Skin of body (tissue), 2 donors: ENCODE measurements around the gene BHLHE40. TPM values are rescaled to one million over a fixed set of nuclear protein-coding genes. Genes with fewer than 3 reads are reported as not detected.

Experiments used
- DNase-seq: peaks from one replicate; lab custom pipeline; 2025; lab: John Stamatoyannopoulos, UW
- total RNA-seq: library from RNA; depleted of rRNA; stranded (reverse); fragments of >200 nt; gene quantifications from one replicate; pipeline ENCODE4 v1.2.3, GENCODE V29; 2014

BHLHE40 gene
- total RNA-seq, 1 donor from 2014 or later = 51.7 TPM

GRCh38 chr3:4999531-5000184 is 20.4 kb downstream of the BHLHE40 start:
- no peak for DNase-seq

GRCh38 chr3:5001135-5001534 is 21.9 kb downstream of the BHLHE40 start:
- no peak for DNase-seq

GRCh38 chr3:5001805-5002173 is 22.6 kb downstream of the BHLHE40 start:
- no peak for DNase-seq

- no peak for DNase-seq
Measured at GRCh38 chr3:5002174-5002870, 23.1 kb downstream of the BHLHE40 start.

GRCh38 chr3:5002871-5003247 is 23.6 kb downstream of the BHLHE40 start:
- DNase-seq = no peak

- DNase-seq = no peak
Measured at GRCh38 chr3:5004319-5005152, 25.3 kb downstream of the BHLHE40 start.

- no peak for DNase-seq
Measured at GRCh38 chr3:5005367-5005766, 26.1 kb downstream of the BHLHE40 start.

- DNase-seq = no peak
Measured at GRCh38 chr3:5006755-5007202, 27.5 kb downstream of the BHLHE40 start.

- DNase-seq = no peak
Measured at GRCh38 chr3:5007873-5008272, 28.6 kb downstream of the BHLHE40 start.

GRCh38 chr3:5009506-5010109 is 30.4 kb downstream of the BHLHE40 start:
- no peak for DNase-seq

- DNase-seq = no peak
Measured at GRCh38 chr3:5010140-5010539, 30.9 kb downstream of the BHLHE40 start.

- DNase-seq = no peak
Measured at GRCh38 chr3:5010706-5011554, 31.7 kb downstream of the BHLHE40 start.

GRCh38 chr3:5011555-5012256 is 32.5 kb downstream of the BHLHE40 start:
- DNase-seq = no peak

GRCh38 chr3:5012367-5012766 is 33.1 kb downstream of the BHLHE40 start:
- DNase-seq = no peak

GRCh38 chr3:5013021-5013906 is 34.0 kb downstream of the BHLHE40 start:
- DNase-seq = no peak

- no peak for DNase-seq
Measured at GRCh38 chr3:5014391-5014790, 35.2 kb downstream of the BHLHE40 start.

- no peak for DNase-seq
Measured at GRCh38 chr3:5015056-5015455, 35.8 kb downstream of the BHLHE40 start.

GRCh38 chr3:5016211-5017161 is 37.2 kb downstream of the BHLHE40 start:
- no peak for DNase-seq
